ENCODE results near the gene RBM27.
"Not testable (repeated sequence)": the region's sequence is repeated elsewhere in the genome, so short reads cannot be mapped to it uniquely, and the experiment has no call there.

RBM27 gene

DNA sequence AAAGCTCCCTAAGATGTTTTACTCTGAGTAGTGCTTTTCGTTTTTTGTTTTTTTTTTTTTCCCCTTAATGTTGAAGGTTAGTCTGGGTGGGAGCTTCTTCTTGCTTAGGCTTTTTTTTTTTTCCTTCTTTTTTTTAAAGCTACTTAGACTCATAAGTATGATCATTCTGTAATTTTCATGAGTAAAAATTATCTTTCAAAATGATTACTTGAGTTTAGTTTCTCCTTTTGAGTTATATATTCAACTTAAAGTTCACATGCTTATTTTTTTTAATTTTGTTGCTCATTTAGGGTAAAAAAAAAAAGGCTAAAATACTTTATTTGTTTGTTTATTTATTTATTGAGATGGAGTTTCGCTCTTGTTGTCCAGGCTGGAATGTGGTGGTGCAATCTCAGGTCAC, 2.9 kb downstream of the RBM27 start:
- DNase-seq: no peak

DNA sequence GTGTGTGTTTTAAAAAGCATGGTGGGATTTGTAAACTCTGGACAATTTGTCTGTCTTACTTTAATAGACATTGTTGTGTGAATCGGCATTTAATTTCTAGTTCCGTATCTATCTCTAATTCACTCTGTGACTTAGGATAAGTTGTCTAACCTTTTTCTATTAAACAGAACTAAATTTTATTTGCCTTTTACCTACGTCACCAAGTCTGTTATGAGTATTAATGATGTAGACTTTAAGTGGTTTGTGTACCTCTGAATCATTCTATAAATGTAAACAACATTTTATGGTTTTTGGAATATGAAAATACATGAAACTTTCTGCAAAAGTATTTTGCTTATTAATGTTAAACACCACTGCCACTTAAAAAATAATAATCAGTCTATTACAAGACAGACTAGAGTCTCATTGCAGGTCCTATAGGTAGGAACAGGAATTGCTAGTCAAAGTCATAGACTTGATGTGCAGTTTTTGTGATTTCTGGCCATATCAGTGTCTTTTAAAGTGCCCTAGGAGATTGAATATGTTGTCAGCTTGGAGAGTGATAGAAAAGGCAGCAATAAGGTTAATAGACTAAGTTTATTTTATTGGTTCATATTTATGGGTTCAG, 5.6 kb downstream of the RBM27 start:
- DNase-seq: no peak

DNA sequence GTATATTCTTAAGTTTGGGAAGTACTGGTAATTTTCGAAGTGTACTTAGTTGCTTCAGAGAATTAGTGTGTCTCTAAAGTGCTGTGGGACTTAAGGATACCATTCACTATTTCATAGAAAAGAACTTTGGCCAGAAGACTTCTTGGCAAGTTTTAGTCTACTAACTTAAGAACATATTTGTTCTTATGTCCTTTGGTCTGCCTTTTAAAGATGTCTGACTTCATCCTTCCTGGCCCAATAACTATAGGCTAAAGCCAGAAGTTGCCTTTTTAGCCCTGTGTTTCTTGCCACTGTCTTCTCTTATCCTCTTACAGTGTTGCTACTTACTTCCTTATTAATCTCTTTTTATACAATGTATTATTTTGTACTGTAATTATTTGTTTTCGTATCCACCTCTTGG, 6.3 kb downstream of the RBM27 start:
- no peak for DNase-seq

DNA sequence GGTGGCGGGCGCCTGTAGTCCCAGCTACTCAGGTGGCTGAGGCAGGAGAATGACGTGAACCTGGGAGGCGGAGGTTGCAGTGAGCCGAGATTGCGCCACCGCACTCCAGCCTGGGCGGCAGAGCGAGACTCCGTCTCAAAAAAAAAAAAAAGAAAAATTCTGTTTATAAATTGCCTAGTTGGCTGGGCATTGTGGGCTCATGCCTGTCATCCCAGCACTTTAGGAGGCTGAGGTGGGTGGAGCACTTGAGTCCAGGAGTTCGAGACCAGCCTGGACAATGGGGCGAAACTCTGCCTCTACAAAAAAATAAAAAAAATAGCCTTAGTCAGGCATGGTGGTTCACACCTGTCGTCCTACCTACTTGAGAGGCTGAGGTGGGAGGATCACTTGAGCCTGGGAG, 7.4 kb downstream of the RBM27 start:
- DNase-seq: not testable (repeated sequence)

DNA sequence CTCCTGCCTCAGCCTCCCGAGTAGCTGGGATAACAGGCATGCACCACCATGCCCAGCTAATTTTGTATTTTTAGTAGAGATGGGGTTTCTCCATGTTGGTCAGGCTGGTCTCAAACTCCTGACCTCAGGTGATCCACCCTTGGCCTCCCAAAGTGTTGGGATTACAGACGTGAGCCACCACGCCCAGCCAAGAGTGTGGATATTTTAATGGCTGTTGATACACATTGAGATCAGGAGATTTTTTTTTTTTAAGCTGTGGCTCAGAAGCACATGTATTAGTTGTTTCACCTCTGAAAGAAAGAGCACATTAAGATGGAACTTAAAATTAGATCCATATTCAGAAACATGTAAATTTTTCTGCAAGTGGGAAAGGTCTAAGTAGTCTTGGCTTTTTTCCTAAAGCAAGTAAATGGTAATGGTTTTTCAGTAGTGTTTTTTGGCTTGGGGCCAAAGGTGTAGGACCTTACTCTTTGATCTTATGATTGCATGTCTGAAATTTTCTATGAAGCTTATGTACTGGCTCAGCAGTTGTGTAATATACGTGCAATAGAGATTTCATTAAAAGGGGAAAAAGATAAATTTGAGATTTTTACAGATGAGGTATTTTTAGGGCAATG, 9.9 kb downstream of the RBM27 start:
- no peak for DNase-seq

DNA sequence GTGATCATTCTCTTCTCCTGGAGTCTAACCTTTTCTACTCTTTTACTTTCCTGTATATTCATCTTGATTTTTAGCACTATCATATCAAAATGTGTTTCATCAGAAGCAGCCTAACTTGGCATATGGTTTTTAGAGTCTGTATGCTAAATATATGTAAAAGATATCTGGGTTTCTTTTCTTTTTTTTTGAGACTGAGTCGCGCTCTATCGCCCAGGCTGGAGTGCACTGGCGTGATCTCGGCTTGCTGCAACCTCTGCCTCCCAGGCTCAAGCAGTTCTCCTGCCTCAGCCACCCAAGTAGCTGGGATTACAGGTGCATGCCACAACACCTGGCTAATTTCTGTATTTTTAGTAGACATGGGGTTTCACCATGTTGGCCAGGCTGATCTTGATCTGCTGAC, 11.5 kb downstream of the RBM27 start:
- DNase-seq: not testable (repeated sequence)

DNA sequence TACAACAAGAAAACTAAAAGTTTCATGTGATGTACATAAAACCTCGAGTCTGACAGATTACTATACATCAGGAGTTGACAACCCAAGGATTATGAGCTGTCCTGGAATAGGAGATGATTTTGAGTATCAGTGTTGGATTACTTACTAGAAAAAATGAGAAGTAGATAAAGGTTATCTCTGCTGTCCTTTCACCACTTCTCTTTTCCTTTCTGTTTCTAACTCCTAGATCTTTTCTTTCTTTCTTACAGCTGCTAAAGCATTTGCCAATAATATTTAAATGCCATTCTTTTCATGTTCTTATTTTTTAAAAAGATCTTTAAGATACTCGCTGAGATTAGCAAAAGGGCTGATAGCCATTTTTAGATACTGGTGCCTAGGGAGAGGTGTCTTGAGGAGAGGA, 14.8 kb downstream of the RBM27 start:
- no peak for DNase-seq

DNA sequence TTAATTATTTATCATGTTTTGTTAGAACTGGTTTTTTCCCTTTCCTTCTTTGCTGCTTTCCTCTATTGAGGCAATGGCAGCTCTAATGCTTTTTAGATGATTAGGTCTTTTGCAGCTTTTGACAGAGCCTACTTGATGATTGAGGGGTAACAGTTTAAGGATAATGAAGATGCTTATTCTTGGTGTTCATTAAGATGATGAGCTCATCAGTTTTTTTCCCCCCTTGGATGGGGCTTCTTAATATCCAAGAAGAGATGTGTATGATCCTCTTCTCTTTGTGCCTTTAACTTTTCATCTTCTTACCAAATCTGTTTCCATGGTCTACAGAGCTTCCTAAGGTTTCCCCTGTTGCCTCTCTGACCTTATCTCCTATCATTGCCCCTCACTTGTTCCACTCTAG, 15.8 kb downstream of the RBM27 start:
- no peak for DNase-seq

DNA sequence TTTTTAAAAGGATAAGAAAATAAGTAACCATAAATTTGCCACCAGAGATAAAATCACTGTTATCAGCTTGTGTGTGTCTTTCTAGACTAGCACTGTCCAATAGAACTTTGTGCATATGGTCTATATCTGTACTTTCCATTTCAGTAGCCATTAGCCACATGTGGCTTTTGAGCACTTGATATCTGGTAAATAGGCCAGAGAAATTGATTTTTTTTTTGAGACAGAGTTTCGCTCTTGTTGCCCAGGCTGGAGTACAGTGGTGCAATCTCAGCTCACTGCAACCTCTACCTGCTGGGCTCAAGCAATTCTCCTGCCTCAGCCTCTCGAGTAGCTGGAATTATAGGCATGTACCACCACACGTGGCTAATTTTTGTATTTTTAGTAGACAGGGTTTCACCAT, 17.8 kb downstream of the RBM27 start:
- no peak for DNase-seq

DNA sequence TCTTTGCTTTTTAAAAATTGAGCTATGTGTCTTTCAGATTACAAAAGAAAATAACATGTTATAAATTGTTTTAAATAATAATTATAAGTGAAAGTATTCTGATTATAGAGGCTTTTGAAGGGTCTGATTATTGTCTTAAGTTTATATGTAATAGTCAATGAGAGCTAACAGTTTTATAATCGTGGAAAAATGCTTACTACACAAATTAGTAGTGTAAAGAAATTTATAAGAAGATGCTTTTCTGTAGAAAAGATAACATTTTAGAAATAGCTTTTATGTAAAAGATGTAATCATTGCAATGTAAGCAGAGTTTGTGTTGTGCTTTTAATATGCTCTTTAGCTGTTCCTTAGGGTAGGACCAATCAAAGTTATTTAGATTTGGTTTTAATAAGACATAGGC, 18.6 kb downstream of the RBM27 start:
- DNase-seq: no peak

DNA sequence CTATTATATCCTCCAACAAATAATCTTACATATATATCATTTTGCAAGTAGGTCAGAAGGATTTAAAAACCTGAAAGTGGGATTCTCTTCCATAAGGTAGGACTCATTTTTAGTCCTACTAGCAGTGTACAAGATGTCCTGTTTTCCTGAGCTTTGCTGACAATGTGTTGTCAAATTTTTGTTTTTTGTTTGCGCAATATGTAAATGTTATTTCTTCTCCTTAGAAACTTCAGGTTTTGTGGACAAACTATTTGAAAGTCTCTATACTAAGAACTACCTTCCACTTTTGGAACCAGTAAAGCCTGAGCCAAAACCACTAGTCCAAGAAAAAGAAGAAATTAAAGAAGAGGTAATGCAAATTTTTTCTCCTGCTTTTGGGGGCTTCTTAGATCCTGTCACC, 19.8 kb downstream of the RBM27 start:
- DNase-seq: no peak

DNA sequence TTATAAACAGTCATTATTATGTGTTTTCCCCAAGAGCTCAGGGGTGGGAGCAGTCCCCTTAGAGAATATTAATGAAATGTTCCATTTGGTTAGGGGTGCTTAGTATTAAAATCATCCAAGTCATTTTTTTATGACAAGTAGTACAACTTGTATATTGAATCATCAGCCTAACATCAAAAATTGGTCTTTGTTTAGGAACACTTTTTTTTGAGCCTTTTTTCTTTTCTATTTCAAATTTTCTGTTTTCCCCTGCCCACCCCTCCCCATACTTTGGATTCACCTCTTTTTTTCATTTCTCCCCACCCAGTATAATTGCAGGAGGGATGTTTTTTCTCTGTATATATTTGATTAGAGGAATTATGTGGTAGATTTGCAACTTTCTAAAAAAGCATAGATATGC, 25.8 kb downstream of the RBM27 start:
- no peak for DNase-seq

DNA sequence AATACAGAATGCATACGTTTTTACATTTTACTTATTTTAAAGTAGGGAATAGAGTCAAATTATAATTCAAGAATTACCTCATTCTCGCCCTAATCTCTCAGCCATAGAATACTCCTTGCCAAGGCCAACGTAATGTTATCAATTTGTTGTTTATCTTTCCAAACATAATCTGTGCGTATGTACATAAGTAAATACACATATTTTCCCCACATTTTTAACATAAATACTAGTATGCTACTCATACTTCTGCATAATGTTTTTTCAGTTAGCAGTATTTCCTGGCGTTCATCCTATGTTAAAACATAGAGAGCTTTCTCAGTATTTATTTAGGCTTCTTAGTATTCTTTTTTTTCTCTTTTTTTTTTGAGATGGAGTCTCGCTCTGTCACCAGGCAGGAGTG, 28.8 kb downstream of the RBM27 start:
- no peak for DNase-seq

DNA sequence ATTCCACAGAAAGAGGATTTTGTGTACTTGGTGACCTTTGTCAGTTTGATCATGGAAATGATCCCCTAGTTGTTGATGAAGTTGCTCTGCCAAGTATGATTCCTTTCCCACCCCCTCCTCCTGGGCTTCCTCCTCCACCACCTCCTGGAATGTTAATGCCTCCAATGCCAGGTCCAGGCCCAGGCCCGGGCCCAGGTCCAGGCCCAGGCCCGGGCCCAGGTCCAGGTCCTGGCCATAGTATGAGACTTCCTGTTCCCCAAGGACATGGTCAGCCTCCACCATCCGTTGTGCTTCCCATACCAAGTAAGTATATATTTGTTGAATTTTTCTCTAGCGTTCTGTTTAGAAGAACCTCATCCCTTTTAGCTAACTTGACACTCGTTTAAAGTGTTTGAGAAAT, 30.0 kb downstream of the RBM27 start:
- DNase-seq: no peak

DNA sequence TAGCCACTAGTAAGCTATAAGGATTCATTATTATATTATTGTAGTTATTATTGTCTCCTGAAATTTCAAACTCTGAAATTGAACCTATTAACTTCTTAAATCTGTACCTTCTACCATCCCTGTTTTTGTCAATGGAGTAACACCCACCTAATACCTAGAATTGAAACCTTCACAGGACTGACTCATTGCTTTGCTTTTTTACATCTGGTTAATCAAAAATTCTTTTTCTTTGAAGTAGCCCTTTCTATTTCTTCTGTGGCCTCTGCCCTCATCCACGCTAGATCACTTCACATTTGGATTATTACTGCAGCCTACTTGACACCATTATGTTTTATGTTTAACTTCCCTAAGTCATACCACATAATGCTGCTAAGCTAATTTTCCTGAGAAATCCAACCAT, 35.6 kb downstream of the RBM27 start:
- no peak for DNase-seq

DNA sequence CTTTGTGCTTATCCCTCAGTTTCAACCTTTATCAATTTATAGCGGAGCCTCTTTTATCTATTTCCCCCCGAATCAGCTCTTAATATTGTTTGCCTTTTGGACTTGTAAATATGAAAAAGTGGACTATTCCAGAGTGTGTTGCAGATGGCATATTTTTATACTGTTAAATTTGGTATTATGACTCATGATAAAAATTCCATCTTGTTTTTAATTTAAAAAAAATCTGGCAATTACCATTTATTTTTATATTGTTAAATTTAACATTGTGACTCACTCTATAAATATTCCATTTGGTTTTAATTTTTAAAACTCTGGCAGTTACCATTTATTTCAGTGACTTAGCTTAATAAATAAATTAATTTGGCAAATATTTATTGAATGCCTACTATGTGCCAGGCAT, 37.5 kb downstream of the RBM27 start:
- DNase-seq: no peak

DNA sequence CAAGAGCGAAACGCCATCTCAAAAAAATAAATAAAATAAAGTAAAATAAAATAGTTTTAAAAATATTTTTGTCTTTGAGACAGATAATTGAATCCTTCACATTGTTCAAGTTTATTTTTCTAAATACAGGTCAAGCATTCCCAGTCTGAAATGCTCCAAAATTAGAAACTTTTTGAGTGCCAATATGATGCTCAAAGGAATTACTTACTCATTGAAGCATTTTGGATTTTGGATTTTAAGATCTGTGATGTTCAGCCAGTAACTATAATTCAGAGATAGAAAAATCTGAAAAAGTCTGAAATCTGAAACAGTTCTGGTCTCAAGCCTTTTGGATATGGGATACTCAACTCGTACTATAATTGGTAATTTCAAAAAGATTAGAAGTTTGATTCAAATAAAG, 39.8 kb downstream of the RBM27 start:
- no peak for DNase-seq

DNA sequence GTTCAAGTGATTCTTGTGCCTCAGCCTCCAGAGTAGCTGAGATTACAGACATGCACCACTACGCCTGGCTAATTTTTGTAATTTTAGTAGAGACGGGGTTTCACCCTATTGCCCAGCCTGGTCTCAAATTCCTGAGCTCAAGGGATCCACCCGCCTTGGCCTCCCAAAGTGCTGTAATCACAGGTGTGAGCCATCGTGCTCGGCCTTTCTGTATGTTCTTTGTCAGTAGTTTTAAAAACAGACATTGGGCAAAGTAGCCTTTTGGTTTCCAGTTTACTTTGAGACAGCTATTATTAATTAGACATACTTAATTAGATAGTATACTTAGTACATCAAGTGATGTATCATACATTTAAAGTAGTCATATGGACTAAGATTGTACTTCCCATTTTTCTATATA, 45.2 kb downstream of the RBM27 start:
- DNase-seq: no peak

DNA sequence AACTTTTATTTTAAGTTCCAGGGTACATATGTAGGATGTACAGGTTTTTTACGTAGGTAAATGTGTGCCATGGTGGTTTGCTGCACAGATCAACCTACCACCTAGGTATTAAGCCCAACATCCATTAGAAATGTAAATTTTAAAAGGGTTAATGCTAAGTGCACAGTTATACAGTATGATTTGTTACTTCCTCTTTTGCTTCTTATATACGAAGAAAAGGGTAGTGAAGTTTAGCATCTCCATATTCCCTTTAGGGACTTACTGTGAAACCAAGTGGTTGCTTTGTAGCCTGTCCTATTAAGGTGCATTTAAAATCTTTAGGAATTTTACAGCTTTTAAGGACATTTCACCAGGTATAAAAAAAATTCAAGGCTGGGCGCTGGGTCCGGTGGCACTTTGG, 46.4 kb downstream of the RBM27 start:
- DNase-seq: no peak

Data from NCI-H2171 treated with DMSO at 0.1 percent for 48 hours (cell line).